Stimulated activated CD8-positive, alpha-beta memory T cell treated with anti-CD3 and anti-CD28 coated beads, Interleukin-15, amount 100 ng/mL, for 24 hours (primary cell): Measurements from ENCODE around the gene HPX.
"Not testable (repeated sequence)": the region's sequence is repeated elsewhere in the genome, so short reads cannot be mapped to it uniquely, and the experiment has no call there.

Experiments used
- DNase-seq: peaks from one replicate; pipeline ENCODE4 v3.0.0-alpha.2; 2020; ENCODE audit warnings: low read depth

Gene HPX

DNA sequence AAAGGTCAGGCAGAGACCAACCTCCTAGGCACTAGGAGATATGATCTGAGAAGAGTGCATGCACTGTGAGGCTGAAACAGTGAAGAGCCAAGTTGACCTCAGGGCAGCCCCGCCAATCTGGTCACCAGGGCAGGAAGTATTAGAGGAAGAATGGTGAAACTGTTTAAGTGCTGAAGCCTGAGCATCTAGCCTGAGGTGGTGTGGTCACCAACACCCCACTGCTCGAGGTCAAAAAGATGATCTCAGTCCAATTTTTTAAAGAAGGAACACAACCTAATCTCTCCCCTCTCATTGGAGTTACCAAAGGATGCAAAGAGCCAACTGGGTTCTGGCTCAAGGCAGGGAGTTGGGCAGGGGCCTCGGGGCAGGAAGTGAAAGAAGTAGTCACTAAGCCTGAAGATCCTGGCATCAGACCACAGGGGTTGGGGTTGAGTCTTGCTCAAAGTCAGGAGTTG is 25.9 kb downstream of the HPX start:
- DNase-seq: no peak

DNA sequence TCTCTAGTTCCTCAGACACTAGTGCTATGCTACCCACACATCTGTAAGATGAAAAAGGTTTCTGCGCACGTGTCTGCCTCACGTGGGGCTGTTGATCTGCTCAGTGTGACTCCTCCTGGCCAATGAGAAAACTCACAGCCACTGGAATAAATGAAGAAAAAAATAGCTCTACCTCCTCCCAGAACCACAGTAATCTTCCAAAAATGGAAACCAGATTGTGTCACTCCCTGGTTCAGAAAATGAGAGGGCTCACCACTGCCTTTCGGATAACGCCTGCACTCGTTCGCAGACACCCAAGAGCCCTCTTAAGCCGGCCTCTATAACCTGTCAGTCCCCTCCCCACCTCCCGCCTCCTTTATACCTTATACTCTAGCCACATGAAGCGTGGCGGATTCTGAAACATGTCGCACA is 27.0 kb downstream of the HPX start:
- DNase-seq: no peak

DNA sequence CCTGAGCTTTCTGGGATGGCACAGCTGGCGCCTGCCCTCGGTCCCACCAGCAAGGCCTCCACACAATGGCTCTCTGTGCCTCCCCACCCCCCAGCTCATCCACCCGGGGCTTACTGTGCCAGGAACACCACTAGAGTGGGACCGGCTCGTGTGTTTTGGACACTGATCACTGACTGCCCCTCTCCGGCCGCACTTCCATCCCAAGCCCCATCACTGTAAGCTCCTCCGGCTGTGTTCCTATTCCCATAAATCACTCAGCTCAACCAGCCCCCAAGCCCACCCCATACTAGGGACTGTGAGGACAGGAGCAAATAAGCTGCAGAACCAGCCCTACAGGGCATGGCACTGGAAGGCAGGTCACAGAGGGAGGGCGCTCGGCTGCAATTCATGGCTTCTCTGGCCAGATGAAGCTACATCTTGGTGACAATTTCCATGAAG is 29.2 kb downstream of the HPX start:
- DNase-seq: no peak

- DNase-seq: no peak
Measured at GRCh38 chr11:6410695-6411430, 29.9 kb downstream of the HPX start.

GRCh38 chr11:6406370-6406769 is 34.4 kb downstream of the HPX start:
- no peak for DNase-seq

GRCh38 chr11:6405846-6406245 is 34.9 kb downstream of the HPX start:
- DNase-seq: no peak

DNA sequence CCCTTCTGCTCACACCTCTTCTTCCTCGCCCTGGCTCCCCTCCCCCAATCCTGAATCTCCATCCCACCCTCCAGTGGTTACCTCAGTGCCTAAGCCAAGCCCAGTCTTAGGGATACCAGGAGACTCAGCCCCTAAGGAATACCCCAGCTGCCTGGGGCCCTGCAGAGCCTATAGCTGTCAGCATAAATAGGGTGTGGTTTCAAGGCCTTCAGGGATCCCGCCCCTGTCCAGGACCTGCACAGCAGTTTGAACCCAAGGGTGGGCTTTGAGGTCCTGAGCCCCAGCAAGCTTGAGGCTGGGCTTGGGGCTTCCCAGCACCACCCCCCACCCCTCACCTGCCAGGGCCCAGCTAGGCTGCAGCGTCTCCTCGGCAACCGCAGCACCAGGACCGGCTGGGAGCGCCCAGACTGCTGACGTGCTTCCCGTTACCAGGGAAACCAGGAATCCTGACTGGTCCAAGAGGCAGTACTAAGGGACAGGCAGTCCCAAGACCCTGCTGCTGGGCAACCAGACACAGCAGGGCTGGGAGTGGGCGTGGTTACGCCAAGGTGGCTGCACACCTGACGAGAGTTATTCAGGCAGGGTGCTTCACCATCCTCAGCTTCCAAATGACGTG is 35.6 kb downstream of the HPX start:
- DNase-seq: no peak

DNA sequence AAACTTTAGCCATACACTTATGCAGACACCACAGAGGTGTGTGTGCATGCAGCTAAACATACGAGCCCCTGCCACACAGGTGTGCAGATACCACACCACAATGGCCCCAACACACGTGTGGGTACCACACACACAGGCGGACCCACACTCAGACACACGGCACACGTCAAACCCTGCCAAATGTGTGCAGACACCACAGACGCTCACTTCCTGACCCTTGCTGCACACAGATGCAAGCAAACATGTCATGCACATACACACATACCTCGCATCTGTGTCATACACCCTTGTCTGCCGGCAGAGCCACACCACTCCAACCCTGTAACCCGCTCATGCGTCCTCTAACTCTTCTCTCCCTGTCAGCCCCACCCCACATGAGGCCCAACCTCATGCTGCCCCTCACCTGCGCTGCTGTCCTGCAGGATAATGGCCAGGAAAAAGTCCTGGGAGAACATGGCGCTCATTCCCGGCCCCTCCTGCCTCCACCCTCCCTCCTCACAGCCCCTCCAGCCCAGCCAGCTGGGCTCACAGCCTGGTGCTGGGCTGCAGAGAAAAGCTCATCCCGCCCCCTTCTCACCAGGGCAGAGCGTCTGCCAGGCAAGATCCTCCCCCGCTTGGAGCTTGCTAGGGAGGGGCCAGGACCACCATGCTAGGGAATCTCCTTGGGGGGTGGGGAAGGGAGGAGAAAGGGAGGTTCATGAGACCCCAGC is 36.3 kb downstream of the HPX start:
- DNase-seq: no peak

DNA sequence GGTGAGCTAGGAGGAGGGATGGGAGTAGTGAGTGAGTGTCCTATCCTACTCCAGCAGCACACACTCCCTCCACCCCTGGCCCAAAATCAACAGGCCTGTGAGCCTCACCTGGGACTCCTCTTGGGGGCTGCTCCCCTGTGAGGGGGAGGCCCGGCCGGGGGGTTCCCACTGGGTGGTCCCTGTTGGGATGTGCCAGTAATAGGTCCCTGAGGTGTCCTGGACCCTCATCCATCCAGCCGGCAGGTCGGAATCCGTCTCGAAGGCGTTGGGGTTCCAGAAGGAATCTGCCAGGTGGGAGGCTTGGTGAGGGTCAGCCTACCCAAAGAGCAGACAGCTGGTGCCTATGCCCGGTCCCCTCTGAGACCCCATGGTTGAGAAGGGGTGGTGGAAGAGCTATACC is 37.2 kb downstream of the HPX start:
- no peak for DNase-seq

DNA sequence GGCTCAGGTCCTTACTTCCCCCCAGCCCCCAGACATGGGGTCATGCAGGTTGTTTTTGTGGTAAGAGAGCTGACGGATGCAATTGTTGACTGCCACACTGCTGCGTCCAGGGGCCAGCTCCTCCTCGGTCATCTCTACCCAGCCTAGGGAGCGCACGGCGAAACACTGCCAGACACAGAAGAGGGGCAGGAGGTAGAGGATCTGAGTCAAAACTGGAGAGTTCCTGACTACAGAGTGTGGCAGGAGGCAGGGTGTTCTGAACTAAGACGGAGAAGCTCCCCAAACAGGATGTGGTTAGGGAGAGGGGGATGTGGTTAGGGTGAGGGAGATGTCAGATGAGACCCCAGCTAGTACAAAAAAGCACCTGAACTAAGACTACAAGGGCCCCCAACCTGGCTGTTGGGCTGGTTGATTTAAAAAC is 38.2 kb downstream of the HPX start:
- no peak for DNase-seq

- no peak for DNase-seq
Measured at GRCh38 chr11:6402061-6402470, 38.7 kb downstream of the HPX start.

- DNase-seq: no peak
Measured at GRCh38 chr11:6401464-6401863, 39.3 kb downstream of the HPX start.

DNA sequence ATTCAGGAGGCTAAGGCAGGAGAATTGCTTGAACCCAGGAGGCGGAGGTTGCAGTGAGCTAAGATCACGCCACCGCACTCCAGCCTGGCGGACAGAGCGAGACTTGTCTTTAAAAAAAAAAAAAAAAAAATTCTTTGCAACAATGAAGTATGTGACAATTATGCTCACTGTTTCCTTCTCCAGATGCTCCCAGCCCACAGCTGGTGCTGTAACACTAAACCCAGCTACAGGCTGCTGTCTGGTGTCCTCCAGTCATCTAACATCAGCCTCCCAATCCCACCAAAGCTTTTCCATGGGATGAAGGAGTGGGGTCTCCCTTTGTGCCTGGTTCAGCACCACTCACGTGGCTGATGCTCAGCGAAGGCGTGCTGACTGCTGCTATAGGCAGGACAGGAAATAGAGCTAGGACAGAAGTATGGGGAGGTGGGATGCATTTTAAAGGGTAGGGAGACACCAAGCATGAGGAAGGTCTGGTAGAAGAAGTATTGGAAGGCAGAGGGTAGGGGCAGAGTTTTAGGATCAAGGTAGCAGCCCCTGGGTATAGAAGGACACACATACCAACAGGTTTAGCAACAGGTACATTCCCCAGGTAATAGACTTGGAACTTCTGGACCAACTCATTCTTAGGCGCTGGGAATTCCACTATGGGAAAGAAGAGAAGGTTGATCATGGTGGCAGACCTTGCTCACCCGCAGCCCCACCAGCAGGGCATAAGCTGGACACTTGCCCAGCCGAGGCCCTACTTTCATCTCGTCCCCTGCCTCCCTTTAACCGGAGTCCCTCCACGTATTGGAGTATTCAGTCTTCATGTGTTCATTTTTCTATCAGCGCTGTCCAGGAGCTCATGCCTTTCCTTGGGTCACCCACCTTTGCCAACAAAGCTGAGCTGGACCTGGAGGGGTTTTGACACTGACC is 40.1 kb downstream of the HPX start:
- no peak for DNase-seq

DNA sequence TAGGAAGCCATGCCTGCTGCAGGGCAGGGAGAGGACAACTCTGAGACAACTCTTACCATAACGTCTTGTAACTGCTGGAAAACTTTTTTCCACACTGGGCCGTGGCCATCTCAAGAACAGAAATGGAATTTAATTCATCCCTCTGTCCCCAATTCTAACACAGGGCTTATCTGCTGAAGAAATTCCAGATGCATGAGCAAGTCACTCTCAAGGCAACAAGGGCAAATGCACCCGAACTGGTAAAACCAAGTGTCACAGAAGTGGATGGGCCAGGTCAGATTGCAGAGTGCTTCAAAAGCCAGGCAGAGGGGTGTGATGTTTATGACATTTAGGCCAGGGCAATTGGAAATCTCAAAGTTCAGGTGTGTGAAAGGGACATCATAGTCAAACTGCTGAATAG is 43.2 kb downstream of the HPX start:
- no peak for DNase-seq

- no peak for DNase-seq
Measured at GRCh38 chr11:6397156-6397555, 43.6 kb downstream of the HPX start.

DNA sequence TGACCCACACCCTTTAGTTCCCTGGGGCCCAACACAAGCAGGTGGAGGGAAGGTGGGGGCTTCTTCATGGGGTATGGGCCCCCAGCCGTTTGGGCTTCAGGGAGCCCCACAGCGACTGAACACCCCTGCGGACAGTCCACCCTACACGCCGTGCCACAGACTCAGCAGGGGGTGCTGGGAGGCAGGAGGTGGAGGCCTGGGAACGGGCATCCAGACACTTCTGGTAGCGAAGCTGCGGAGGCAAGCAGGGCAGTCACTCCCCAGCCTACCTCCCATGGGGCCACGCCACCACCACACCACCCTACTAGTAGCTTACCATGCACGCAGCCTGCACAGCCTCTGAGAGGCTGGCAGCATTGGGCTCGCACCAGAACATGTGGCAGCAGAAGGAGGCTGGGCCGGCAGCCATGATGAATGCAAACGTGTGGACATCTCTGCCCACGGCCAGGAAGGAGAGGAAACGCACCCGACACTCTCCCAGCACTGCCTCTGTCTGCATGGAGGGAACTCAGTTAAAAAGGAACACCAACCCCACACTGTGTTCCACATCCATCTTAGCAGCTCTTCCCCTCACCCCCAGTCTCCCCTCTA is 45.2 kb downstream of the HPX start:
- DNase-seq: no peak

DNA sequence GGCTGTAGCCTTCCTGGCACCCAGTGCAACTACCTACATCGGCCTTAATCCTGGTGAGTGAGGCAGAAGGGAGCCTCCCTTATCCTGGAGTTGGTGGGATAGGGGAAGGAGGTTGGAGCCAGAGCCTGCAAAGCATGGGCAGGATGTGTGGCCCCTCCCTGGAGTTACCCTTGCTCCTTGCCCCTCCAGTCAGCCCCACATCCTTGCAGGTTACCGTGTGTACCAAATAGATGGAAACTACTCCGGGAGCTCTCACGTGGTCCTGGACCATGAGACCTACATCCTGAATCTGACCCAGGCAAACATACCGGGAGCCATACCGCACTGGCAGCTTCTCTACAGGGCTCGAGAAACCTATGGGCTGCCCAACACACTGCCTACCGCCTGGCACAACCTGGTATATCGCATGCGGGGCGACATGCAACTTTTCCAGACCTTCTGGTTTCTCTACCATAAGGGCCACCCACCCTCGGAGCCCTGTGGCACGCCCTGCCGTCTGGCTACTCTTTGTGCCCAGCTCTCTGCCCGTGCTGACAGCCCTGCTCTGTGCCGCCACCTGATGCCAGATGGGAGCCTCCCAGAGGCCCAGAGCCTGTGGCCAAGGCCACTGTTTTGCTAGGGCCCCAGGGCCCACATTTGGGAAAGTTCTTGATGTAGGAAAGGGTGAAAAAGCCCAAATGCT is 46.7 kb downstream of the HPX start:
- no peak for DNase-seq

DNA sequence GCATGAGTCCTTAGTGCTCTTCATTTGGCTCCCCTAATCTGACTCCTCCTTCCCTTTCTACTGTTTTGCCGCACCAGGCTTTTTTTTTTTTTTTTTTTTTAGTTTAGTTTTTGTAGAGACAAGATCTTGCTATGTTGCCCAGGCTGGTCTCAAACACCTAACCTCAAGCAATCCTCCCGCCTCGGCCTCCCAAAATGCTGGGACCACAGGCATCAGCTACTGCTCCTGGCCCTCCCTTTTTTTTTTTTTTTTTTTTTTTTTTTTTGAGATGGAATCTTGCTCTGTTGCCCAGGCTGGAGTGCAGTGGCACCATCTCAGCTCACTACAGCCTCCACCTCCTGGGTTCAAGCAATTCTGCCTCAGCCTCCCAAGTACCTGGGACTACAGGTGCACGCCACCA is 48.5 kb downstream of the HPX start:
- DNase-seq: not testable (repeated sequence)

- DNase-seq: no peak
Measured at GRCh38 chr11:6391537-6392134, 49.2 kb downstream of the HPX start.

GRCh38 chr11:6390718-6391469 is 49.9 kb downstream of the HPX start:
- no peak for DNase-seq
